Activated CD4-positive, alpha-beta T cell treated with anti-CD3 and anti-CD28 coated beads for 36 hours (primary cell): ENCODE measurements around the gene FAM25G. TPM values are rescaled to one million over a fixed set of nuclear protein-coding genes. Genes with fewer than 3 reads are reported as not detected.

Experiments used
- ATAC-seq: fragments of 200-7000 bp; cut with Tn5 transposase; one replicate; pipeline ENCODE4 v1.10.0; 2021; ENCODE audit warnings: mild to moderate bottlenecking, moderate library complexity
- CTCF ChIA-PET: fragments of 350-600 bp; sonication (Branson Sonifier 250); formaldehyde crosslinking; loops from one replicate; lab custom pipeline; 2021; ENCODE audit warnings: antibody characterized with exemption; lab: Charles Lee
- POLR2A ChIA-PET: fragments of 350-600 bp; sonication (Branson Sonifier 250); formaldehyde crosslinking; loops from one replicate; lab custom pipeline; 2021; ENCODE audit warnings: antibody characterized with exemption, inconsistent platforms; lab: Charles Lee
- DNase-seq: peaks from one replicate; pipeline ENCODE4 v3.0.0-alpha.2; 2020
- H3K27ac Mint-ChIP-seq: one replicate; pipeline ENCODE4 v1.8.0; 2021; ENCODE audit warnings: mixed read lengths
- H3K27me3 Mint-ChIP-seq: one replicate; pipeline ENCODE4 v1.8.0; 2021; ENCODE audit warnings: mixed read lengths
- H3K36me3 Mint-ChIP-seq: one replicate; pipeline ENCODE4 v1.8.0; 2021; ENCODE audit warnings: low read depth, mixed read lengths
- H3K4me1 Mint-ChIP-seq: one replicate; pipeline ENCODE4 v1.8.0; 2021; ENCODE audit warnings: mixed read lengths
- H3K4me3 Mint-ChIP-seq: one replicate; pipeline ENCODE4 v1.8.0; 2021; ENCODE audit warnings: mild to moderate bottlenecking, moderate library complexity, mixed read lengths
- H3K9me3 Mint-ChIP-seq: one replicate; pipeline ENCODE4 v1.8.0; 2021; ENCODE audit warnings: low read depth, mixed read lengths
- intact Hi-C, 2 experiments: fragments of 100-400 bp; cut with DNase I in 1 of 2; cut with micrococcal nuclease in 1 of 2; formaldehyde crosslinking; loops; one replicate each; pipeline versions ENCODE4 v1.14.2 to v1.15.1; 2022 to 2024; cut with DNase I, micrococcal nuclease
- total RNA-seq, 2 experiments: library from RNA; stranded (reverse); gene quantifications; one replicate each; pipeline ENCODE4 v1.2.3, GENCODE V29; 2021

Gene FAM25G
- total RNA-seq, 2 experiments from 2014 or later = not detected

- Mint-ChIP-seq H3K27me3 (peaks cover 7% of the 10 kb centered on the region), H3K4me3 (no peak overlapping the region), H3K27ac (no peak overlapping the region), H3K4me1 (peaks cover 8% of the 10 kb centered on the region), H3K36me3 (no peaks in the 10 kb centered on the region), H3K9me3 (no peaks in the 10 kb centered on the region)
- DNase-seq (no peak), ATAC-seq (no peak)
- POLR2A ChIA-PET = no interaction called here
- intact Hi-C loops = no loop called here
- CTCF ChIA-PET = no interaction called here
Measured at GRCh38 chr10:47453141-47454007, 38.1 kb downstream of the FAM25G start.

DNA sequence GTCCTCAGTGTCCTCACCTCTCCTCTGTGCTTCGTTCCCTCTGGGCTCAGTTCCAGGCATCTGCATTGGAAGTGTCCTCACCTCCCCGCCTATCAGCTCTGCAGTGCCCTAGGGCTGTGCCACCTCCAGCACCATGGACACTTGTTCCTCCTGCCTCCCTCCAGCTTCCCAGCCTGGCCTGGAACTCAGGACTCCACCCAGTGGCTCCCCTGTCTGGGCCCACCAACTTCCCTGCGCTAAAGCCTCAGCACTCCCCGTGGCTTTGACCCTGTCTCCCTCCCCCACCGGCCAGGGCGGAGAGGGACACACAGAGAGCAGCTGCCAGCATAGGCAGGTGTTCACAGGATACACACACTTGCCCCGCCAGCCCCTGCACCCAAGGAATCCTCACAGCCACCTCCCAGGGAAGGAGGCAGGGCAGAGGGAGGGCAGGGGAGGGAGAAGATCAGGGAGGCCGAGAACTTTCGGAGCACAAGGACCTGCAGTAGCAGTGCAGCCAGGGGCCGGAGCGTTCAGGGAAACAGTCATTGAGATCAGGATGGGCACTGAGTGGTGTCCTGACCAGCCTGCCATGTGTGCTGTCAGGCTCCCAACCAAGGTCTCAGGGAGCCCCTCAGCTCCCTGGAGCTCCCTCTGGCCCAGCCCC lies 38.9 kb downstream of the FAM25G start:
- no peaks in the 10 kb centered on the region for H3K36me3 Mint-ChIP-seq
- H3K27ac Mint-ChIP-seq = no peak overlapping the region
- peaks cover 16% of the 10 kb centered on the region for H3K4me1 Mint-ChIP-seq
- POLR2A ChIA-PET = no interaction called here
- intact Hi-C loops = no loop called here
- no peak for ATAC-seq
- H3K27me3 Mint-ChIP-seq = peaks cover 14% of the 10 kb centered on the region
- H3K9me3 Mint-ChIP-seq = no peaks in the 10 kb centered on the region
- CTCF ChIA-PET = no interaction called here
- H3K4me3 Mint-ChIP-seq = no peak overlapping the region
- DNase-seq = no peak

- ATAC-seq = no peak
Measured at GRCh38 chr10:47451998-47452494, 39.5 kb downstream of the FAM25G start.

DNA sequence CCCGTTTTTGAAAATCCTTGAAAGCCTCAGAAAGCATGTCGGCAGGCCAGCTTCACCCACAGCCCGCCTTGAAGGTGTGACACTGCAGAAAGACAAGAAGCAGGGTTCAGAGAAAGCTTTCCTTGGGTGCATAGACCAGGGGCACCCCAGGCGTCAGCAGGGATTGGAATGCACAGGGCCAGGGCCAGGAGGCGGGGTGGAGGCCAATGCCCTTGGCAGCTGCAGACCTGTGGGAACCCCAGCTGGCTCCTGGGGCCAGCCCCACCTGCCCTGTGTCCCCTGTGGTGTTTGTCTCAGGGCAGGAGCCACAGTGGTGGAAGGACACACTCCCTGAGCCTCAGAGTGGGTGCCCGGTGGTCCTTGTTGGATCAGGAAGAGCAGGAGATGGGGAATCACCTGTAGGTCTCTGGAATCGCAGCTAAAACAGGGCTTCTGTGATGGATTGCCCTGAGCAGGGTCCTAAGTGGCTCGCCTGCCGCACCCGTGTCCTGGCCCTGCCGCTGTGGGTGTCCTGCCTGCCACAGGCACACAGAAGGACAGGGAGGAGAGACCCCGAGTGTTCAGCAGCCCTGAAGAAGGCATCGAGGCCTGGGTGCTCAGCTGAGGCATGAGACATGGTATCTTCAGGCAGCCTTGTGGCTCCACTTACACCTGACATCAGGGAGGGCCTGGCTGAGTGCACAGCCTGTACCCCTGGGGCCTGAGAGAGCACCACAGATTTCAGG lies 40.1 kb downstream of the FAM25G start:
- peaks cover 12% of the 10 kb centered on the region for H3K27me3 Mint-ChIP-seq
- POLR2A ChIA-PET = no interaction called here
- H3K27ac Mint-ChIP-seq = no peak overlapping the region
- no peaks in the 10 kb centered on the region for H3K9me3 Mint-ChIP-seq
- no peak for DNase-seq
- no peak overlapping the region for H3K4me3 Mint-ChIP-seq
- no peak for ATAC-seq
- peaks cover 16% of the 10 kb centered on the region for H3K4me1 Mint-ChIP-seq
- intact Hi-C loops = no loop called here
- CTCF ChIA-PET = no interaction called here
- H3K36me3 Mint-ChIP-seq = no peaks in the 10 kb centered on the region

More at GRCh38 chr10:47451998-47452494, 39.5 kb downstream of the FAM25G start:
- Mint-ChIP-seq H3K36me3 (no peaks in the 10 kb centered on the region), H3K27ac (no peak overlapping the region), H3K4me3 (no peak overlapping the region), H3K9me3 (no peaks in the 10 kb centered on the region), H3K4me1 (peaks cover 16% of the 10 kb centered on the region), H3K27me3 (peaks cover 14% of the 10 kb centered on the region)
- DNase-seq = no peak
- intact Hi-C loops = no loop called here
- ChIA-PET CTCF (no interaction called here), POLR2A (no interaction called here)

GRCh38 chr10:47450442-47450841 lies 41.1 kb downstream of the FAM25G start:
- Mint-ChIP-seq H3K27me3 (peaks cover 12% of the 10 kb centered on the region), H3K36me3 (no peaks in the 10 kb centered on the region), H3K27ac (no peak overlapping the region), H3K4me1 (peaks cover 16% of the 10 kb centered on the region), H3K4me3 (no peak overlapping the region), H3K9me3 (peaks cover 6% of the 10 kb centered on the region)
- ChIA-PET POLR2A (no interaction called here), CTCF (no interaction called here)
- no peak for ATAC-seq
- DNase-seq = no peak
- intact Hi-C loops = no loop called here

DNA sequence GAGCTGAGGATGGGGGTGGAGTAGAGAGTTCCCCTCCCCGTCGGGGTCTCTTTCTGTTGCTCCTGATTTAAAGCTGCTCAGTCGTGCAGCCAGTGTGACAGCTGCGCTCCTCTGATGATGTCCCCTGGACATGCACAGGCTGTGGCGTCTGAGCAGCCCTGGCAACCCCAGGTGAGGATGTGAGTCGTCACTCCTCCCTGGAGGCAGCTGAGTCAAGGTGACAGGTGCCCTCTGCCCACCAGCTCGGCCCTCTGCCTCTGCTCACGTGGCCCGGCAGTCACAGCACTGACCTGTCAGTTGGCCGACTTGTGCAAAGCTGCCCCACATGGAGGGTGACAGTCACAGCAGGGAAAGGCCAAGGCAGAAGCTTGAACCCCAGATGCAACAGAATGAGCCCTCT lies 41.5 kb downstream of the FAM25G start:
- Mint-ChIP-seq H3K36me3 (peaks cover 4% of the 10 kb centered on the region), H3K9me3 (peaks cover 11% of the 10 kb centered on the region), H3K4me1 (peaks cover 16% of the 10 kb centered on the region), H3K4me3 (no peak overlapping the region), H3K27me3 (peaks cover 12% of the 10 kb centered on the region), H3K27ac (no peak overlapping the region)
- ChIA-PET POLR2A (no interaction called here), CTCF (interaction anchor here (0.6 kb wide), 1 partner anchor 449 kb away, joined by 3 read pairs; no protein-coding TSS in a partner anchor)
- intact Hi-C loops = no loop called here
- no peak for DNase-seq
- ATAC-seq = no peak

- DNase-seq (no peak), ATAC-seq (no peak)
- ChIA-PET POLR2A (no interaction called here), CTCF (interaction anchor here (0.6 to 1.0 kb wide), 2 partner anchors 12 to 448 kb away, joined by 3 read pairs; no protein-coding TSS in a partner anchor)
- Mint-ChIP-seq H3K36me3 (peaks cover 4% of the 10 kb centered on the region), H3K4me1 (peaks cover 16% of the 10 kb centered on the region), H3K27me3 (peaks cover 12% of the 10 kb centered on the region), H3K27ac (no peak overlapping the region), H3K9me3 (peaks cover 11% of the 10 kb centered on the region), H3K4me3 (no peak overlapping the region)
- intact Hi-C loops = no loop called here
Measured at GRCh38 chr10:47449102-47449978, 42.2 kb downstream of the FAM25G start.

GRCh38 chr10:47447705-47448104 lies 43.8 kb downstream of the FAM25G start:
- no peak for ATAC-seq
- H3K4me3 Mint-ChIP-seq = no peak overlapping the region
- H3K27ac Mint-ChIP-seq = no peak overlapping the region
- POLR2A ChIA-PET = no interaction called here
- peaks cover 14% of the 10 kb centered on the region for H3K9me3 Mint-ChIP-seq
- peaks cover 9% of the 10 kb centered on the region for H3K27me3 Mint-ChIP-seq
- H3K4me1 Mint-ChIP-seq = peaks cover 16% of the 10 kb centered on the region
- peaks cover 4% of the 10 kb centered on the region for H3K36me3 Mint-ChIP-seq
- CTCF ChIA-PET = interaction anchor here (0.6 kb wide), 1 partner anchor 82 kb away, joined by 3 read pairs; no protein-coding TSS in a partner anchor
- intact Hi-C loops = no loop called here
- no peak for DNase-seq

DNA sequence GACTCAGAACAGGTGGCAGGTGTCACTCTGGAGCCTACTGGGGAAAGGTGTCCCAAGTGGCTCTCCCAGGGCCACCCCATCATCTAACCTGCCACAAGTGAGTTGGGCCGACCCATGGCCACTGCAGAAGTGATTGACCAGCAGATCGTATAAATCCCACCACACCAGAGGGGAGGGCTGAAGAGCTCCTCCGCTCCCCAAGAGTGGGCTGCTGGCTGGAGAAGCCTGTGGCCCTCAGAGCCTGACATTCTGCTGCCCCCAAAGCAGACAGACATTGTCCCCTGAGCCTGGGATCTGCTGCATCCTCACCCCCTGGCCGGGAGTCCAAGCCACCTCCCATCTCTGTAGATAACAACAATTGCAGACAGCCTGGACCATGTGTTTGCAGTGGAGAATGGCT lies 44.3 kb downstream of the FAM25G start:
- Mint-ChIP-seq H3K27me3 (peaks cover 9% of the 10 kb centered on the region), H3K4me1 (peaks cover 16% of the 10 kb centered on the region), H3K4me3 (no peak overlapping the region), H3K36me3 (peaks cover 4% of the 10 kb centered on the region), H3K27ac (no peak overlapping the region), H3K9me3 (peaks cover 14% of the 10 kb centered on the region)
- intact Hi-C loops = no loop called here
- DNase-seq = no peak
- ChIA-PET CTCF (interaction anchor here (0.6 kb wide), 1 partner anchor 82 kb away, joined by 3 read pairs; no protein-coding TSS in a partner anchor), POLR2A (no interaction called here)
- no peak for ATAC-seq

GRCh38 chr10:47445720-47446119 lies 45.8 kb downstream of the FAM25G start:
- ATAC-seq (no peak), DNase-seq (no peak)
- peaks cover 4% of the 10 kb centered on the region for H3K36me3 Mint-ChIP-seq
- intact Hi-C loops = no loop called here
- ChIA-PET CTCF (no interaction called here), POLR2A (no interaction called here)
- no peak overlapping the region for H3K27ac Mint-ChIP-seq
- H3K9me3 Mint-ChIP-seq = peaks cover 14% of the 10 kb centered on the region
- H3K4me3 Mint-ChIP-seq = no peak overlapping the region
- peaks cover 16% of the 10 kb centered on the region for H3K4me1 Mint-ChIP-seq
- H3K27me3 Mint-ChIP-seq = peaks cover 14% of the 10 kb centered on the region
